Left ventricle myocardium superior (tissue), 1 donor: ENCODE results near the gene LMAN2L. TPM values are rescaled to one million over a fixed set of nuclear protein-coding genes. Genes with fewer than 3 reads are reported as not detected.
A peak's percentile ranks its signal among the peaks of the same experiment; 100 is the strongest.

Experiments used
- ATAC-seq: fragments of 200-7000 bp; cut with Tn5 transposase; one replicate; pipeline ENCODE4 v1.9.1; 2020; ENCODE audit warnings: mild to moderate bottlenecking, moderate library complexity
- DNase-seq: peaks from one replicate; pipeline ENCODE4 v3.0.0-alpha.2; 2020
- intact Hi-C: fragments of 100-400 bp; cut with micrococcal nuclease; formaldehyde crosslinking; loops from one replicate; pipeline ENCODE4 v1.11.0; 2022
- total RNA-seq: library from RNA; stranded (reverse); fragmentation: NEBNext Ultra II Directional; extraction: Animal tissue kit (Norgen Biotek cat#: 25700); gene quantifications from one replicate; pipeline ENCODE4 v1.2.1, GENCODE V29; 2021
- donor health status: DM: no; HTN: yes; CAD: no; lungs with severe emphysema.

The LMAN2L gene
- total RNA-seq, 1 donor from 2014 or later = 25.5 TPM

DNA sequence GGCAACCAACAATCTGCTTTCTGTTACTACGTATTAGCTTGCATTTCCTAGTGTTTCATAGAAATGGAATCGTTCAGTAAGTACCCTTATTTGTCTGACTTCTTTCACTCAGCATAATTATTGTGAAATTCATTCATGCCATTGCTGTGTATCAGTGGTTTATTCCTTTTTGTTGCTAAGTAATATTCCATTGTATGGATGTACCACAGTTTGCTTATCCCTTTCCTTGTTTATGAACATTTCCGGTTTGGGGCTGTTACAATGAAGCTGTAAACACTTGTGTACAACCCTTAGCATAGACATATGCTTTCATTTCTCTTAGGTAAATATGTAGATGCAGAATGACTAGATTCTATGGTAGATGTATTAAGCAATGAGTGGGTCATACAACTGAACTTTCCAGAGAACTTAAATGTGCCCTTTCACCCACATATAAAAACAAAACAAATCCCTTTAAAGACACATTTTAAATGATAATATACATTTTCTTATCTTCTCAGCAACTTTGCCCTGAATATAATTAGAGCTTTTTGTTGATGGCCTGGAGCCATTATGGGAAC is 75.4 kb downstream of the LMAN2L start:
- intact Hi-C loops = no loop called here
- no peak for ATAC-seq

DNA sequence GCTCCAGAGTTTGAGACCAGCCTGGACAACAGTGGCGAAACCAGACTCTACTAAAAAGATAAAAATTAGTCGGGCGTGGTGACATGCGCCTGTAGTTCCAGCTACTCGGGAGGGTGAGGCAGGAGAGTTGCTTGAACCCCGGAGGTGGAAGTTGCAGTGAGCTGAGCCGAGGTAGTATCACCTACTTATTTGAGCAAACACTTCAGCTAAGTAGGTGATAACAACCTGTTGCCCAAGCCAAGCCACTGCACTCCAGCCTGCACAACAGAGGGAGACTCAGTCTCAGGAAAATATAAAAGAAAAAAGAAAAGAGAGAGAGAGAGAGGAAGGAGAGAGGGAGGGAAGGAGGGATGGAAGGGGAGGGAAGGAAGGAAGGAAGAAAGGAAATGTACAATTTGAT is 76.0 kb downstream of the LMAN2L start:
- intact Hi-C loops = no loop called here
- DNase-seq (no peak), ATAC-seq (peak; percentile 58)

More for the DNA sequence above, 75.4 kb downstream of the LMAN2L start:
- DNase-seq = no peak

DNA sequence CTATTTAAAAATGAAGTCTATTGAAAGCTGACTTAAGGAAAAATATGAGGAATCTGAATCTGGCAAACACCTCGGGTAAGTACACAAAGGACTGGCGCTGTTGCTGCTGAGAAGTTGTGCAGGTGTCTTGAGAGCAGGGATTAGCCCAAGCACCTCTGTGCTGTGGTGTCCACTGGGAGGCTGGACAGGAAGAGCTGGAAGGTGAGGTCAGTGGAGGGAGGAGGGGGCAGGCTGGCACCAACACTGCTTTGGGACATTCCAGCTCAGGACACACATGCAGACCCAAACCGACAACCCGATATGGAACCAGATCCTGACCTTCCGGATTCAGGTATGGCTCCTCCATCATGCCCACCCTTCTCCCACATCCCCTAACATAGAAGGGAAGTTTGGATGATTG is 76.7 kb downstream of the LMAN2L start:
- DNase-seq (no peak), ATAC-seq (no peak)
- intact Hi-C loops = no loop called here

DNA sequence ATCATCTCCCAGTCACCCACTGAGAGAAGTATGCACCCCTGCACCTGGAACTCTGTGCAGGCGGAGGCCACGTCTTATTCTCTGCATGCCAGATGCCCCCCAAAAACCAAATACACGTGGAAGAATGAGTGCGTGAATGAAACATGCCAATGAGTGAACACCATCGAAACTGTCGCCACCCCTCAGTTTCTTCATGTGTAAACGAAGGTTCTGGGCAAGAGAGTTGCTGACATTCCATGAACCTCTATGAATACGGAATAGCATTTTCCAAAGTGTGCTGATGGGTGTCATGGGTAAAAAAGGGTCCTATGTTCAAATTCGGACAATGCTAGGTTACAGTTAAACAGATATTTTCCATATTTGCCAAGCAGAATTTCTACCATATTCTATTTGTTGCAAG is 77.5 kb downstream of the LMAN2L start:
- DNase-seq (no peak), ATAC-seq (no peak)
- intact Hi-C loops = no loop called here

DNA sequence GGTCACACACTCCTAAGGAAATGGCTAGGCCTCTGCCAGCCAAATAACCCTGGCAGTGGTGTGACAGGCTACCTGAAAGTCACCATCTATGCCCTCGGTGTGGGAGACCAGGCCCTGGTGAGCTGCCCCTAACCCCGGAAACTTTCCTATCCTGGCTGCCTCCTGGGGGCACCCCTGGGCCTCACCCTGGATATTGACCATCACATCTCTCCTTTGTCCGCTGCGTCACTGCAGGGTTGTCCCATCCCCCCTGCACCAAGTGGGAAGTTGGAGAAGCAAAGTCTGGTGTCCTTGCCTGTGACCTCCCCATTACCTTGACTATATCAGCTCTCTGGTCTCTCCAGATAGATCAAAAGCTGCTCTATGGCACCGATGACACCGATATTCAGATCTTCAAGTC is 78.5 kb downstream of the LMAN2L start:
- ATAC-seq = no peak
- no peak for DNase-seq
- intact Hi-C loops = no loop called here

DNA sequence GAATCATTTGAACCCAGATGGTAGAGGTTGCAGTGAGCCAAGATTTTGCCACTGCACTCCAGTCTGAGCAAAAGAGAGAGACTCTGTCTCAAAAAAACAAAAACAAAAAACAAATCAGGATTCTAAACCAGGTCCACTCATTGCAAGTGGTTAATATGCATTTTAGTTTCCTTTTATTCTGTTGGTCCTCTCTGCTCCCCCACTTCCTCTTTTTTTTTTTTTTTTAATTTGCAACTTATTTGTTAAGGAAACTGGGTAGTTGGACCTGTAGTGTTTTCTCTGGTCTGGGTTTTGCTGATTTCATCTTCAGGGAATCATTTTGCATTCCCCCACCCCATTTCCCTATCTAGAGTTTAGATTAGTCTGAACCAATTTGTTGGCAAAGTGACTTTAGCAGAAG is 83.3 kb downstream of the LMAN2L start:
- intact Hi-C loops = no loop called here
- ATAC-seq (no peak), DNase-seq (no peak)

Other genes with a start within 250 kb of the LMAN2L start
- not detected for gene NEURL3, start 234.7 kb downstream of the LMAN2L start, total RNA-seq
- gene ARID5A, start 203.3 kb downstream of the LMAN2L start, total RNA-seq = 6.9 TPM
- 30.9 TPM for gene KANSL3, start 101.8 kb downstream of the LMAN2L start, total RNA-seq
- gene FER1L5, start 97.3 kb downstream of the LMAN2L start, total RNA-seq = not detected
- gene CNNM4, start 20.8 kb upstream of the LMAN2L start, total RNA-seq = 30.8 TPM
- gene CNNM3, start 76.2 kb upstream of the LMAN2L start, total RNA-seq = 16.8 TPM
- 5.5 TPM for gene ANKRD23, start 104.0 kb upstream of the LMAN2L start, total RNA-seq
- gene ANKRD39, start 118.0 kb upstream of the LMAN2L start, total RNA-seq = 16.1 TPM
- gene SEMA4C, start 130.0 kb upstream of the LMAN2L start, total RNA-seq = 17.0 TPM
- not detected for gene FAM178B, start 246.5 kb upstream of the LMAN2L start, total RNA-seq